GM21723 (cell line): Measurements from ENCODE around the gene SUN2.

Source experiments
- ATAC-seq: cut with Tn5 transposase; IDR thresholded peaks from one replicate; pipeline ENCODE4 v1.9.1; 2021; ENCODE audit warnings: mild to moderate bottlenecking, moderate library complexity; ENCODE audit not compliant: unreplicated experiment

SUN2 gene

DNA sequence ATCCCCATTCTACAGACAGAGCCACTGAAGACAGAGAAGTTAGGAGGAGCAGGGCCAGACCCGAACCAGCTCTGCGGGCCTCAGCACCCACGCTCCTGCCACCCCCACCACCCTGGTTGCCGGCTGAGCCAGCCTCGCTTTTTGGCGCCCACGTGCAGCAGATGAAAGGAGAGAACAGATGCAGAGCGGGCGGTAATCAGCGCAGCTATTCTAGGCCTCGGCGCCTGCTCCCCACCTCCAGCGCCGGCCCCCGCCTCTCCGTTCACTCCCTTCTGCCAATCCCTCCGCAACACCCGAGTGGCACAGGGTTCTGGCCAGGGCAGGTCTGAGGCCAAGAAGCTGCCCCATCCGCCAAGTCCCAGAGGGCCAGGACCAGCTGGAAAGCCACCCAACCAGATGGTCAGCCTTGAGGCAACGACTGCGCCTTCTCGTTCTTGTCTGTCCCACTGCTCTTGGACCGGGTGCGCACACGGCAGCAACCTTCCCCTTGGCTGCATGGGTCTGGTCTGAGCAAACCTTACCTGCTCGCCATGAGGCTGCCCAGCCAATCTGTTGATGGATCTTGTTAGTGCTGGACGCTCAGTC lies 21.4 kb upstream of the SUN2 start:
- no peak for ATAC-seq

- no peak for ATAC-seq
Observed at GRCh38 chr22:38776086-38776485, 20.3 kb upstream of the SUN2 start.

GRCh38 chr22:38775656-38776055 lies 19.9 kb upstream of the SUN2 start:
- no peak for ATAC-seq

- ATAC-seq = no peak
Observed at GRCh38 chr22:38774496-38775166, 18.8 kb upstream of the SUN2 start.

DNA sequence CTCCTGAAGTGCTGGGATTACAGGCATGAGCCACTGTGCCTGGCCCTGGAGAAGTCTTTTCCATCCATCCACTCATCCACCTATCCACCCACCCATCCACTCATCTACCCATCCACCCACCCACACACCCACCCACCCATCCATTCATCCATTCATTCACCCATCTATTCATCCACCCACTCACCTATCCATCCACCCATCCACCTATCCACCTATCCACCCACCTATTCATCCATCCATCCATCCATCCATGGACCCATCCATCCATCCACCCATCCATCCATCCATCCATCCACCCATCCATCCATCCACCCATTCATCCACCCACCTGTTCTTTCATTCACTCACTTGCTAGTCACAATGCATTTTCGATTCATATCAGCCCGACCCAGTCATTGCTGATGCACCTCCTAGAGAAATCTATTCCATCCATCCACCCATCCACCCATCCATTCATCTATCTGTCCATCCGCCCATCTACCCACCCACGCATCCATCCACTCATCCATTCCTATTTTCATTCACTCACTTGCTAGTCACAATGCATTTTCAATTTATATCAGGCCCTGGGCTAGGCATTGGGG lies 17.7 kb upstream of the SUN2 start:
- ATAC-seq = no peak

GRCh38 chr22:38772623-38772873 lies 16.8 kb upstream of the SUN2 start:
- no peak for ATAC-seq

DNA sequence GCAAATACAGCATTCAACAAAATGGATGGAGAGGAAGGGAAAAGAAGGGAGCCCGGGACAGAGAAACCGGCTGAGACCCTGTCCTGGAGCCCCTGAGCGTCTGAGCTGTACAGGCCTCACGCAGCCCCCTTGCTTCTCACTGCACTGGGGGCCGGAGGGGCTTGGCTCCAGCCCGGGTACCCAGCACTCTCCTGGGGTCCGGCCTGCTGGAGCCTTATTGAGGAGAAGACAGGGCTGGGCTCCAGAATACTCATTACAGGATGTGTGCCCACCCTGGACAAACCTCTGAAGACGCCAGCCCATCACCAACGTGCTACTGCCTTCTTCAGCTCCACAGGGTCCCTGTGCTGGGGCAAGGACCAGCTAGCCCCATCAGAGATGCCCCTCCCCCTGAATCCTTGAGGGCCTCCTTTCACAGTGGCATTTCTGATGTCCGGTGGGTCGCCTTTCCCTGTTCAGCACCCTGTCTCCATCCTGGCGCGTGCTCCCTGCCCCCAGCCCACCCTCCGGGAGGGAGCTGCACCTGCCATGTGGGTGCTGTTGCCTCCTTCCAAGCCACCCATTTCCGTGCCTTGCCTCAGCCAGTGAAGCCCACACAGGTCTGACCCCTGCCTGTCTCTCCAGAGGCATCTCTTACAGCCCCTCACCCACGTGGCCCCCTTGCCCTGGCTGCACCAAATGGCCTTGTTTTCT lies 14.6 kb upstream of the SUN2 start:
- no peak for ATAC-seq

- no peak for ATAC-seq
Observed at GRCh38 chr22:38768036-38768435, 12.2 kb upstream of the SUN2 start.

- ATAC-seq = no peak
Observed at GRCh38 chr22:38767313-38767712, 11.5 kb upstream of the SUN2 start.

DNA sequence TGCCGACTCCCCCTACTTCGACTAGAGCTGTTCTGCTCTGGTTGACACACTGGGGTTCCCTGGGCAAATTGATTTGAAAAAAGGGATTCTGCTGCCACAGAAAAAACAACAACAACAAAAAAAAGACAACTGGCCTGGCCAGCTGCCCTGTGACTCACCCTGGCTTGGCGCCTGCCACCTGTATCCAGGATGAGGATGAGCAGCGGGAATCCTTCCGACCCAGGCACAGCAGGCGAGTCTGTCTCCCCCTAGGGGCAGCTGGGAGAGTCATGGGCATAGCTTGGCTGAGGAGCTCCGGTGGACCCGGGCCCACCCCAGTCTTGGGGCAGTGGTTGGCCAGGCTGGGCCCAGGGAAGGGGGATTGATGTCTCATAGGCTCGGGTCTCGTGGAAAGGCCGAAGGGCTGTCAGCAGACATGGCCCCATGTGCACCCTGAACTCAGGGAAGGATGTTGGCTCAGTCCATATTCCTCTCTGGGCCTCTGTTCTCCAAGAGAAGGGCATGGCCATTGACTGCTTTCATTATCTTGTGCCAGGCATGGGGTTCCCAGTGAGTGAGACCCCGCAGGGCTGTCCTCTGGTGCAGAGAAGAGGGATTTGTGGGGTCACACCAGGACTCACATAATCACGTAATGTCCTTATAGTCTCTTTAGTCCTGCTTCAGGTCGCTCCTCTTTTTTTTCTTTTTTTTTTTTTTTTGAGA lies 10.4 kb upstream of the SUN2 start:
- ATAC-seq = no peak

GRCh38 chr22:38762551-38762983 lies 6.8 kb upstream of the SUN2 start:
- ATAC-seq = no peak

DNA sequence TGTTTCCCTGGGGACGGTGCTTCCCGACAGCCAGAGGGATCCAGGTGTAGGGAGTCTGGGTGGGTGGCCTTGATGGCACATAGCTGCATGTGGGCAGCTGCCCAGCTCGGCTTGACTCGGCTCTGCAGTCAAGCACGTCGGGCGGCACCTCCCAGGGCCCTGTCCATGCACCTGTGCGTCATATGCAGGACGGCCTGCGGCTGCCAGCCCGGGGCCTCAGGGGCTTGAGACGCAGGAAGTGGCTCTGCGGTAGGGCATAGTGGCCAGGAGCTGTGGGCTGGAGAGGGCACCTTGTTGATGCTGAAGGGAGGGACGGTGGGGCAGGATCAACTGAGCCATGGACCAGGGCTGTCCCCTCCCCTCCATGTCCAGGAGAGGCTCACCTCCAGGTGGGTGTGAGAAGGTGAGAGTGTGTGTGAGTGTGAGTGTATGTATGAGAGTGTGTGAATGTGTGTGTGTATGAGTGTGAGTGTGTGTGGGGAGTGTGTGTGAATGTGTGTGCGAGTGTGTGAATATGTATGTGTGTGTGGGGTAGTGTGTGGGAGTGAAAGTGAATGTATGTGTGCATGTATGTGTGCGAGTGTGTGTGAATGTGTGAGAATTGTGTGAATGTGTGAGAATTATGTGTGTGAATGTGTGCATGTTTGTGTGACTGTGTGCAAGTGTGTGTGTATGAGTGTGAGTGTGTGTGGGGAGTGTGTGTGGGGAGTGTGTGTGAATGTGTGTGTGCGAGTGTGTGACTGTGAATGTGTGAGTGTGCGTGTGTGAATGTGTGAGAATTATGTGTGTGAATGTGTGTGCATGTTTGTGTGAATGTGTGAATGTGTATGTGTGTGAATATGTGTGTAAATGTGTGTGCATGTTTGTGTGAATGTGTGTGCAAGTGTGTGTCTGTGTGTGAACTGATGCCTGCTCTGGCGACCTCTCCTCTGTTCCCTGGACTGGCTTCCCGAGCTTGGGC lies 5.7 kb upstream of the SUN2 start:
- ATAC-seq = no peak

GRCh38 chr22:38760477-38761201 lies 4.8 kb upstream of the SUN2 start:
- no peak for ATAC-seq

DNA sequence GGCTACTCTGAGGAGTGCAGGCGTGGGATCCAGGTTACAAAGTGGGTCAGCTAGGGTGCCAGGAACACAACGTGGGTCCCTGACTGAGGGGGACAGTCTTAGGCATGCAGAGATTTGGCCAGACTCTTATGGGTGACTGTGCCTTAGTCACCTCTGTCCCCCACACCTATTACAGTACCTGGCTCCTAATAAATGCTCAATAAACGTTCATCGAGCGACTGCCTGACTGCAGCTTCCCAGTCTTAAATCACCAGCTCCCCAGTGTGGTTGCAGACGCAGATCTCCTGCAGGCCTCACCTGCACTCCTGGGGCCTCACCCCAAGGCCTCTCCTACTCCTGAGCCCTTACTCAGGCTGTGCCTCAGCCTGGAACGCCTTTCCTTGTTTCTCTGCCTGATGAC lies 3.2 kb upstream of the SUN2 start:
- ATAC-seq = no peak

GRCh38 chr22:38758276-38758945 lies 2.6 kb upstream of the SUN2 start:
- no peak for ATAC-seq

DNA sequence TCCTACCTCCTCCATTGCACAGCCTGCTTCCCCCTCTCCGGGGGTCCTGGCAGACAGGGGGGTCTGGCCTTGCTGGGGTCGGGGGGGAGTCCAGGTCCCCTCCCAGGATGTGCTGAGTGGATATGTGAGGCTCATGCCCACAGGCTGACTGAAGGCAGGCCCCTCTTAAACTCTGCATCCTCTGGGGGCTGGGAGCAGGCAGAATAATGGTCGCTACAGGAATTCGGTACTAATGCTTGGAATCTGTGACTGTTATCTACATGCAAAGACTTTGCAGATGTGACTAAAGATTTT lies 1.6 kb upstream of the SUN2 start:
- ATAC-seq = no peak

DNA sequence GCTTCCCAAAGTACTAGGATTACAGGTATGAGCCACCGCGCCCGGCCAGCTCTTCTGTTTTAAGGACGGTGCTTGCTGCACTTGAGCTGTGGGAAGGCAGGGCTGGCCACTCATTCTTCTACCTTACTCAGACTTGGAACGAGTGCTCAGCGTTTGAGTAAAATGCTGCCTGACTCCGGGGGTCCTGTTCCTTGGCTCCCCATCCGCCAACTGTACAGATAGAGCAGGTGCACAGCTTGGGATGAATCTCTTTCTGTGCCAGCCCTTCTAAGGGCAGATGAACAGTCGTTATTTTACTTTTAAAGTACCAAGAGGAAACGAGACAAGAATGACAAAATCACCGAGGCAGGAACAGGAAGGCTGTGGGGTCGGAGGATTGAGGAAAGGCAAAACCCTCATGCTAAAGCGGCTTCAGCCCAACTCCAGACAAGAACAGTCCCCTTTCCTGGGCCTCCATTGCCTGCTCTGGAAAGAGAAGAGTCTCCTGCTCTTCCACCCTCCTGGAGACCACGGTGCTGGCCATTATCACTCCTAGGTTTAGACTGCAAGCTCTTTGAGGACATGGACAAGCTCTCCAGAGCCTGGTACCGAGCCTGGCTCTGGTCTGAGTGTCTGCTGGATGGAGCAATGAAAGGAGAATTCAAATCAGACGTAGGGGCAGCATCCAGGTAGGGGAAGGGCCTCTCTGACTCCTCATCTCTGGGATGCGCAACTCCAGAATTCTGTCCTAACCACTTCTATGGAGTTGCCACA lies 1.1 kb upstream of the SUN2 start:
- ATAC-seq = no peak

DNA sequence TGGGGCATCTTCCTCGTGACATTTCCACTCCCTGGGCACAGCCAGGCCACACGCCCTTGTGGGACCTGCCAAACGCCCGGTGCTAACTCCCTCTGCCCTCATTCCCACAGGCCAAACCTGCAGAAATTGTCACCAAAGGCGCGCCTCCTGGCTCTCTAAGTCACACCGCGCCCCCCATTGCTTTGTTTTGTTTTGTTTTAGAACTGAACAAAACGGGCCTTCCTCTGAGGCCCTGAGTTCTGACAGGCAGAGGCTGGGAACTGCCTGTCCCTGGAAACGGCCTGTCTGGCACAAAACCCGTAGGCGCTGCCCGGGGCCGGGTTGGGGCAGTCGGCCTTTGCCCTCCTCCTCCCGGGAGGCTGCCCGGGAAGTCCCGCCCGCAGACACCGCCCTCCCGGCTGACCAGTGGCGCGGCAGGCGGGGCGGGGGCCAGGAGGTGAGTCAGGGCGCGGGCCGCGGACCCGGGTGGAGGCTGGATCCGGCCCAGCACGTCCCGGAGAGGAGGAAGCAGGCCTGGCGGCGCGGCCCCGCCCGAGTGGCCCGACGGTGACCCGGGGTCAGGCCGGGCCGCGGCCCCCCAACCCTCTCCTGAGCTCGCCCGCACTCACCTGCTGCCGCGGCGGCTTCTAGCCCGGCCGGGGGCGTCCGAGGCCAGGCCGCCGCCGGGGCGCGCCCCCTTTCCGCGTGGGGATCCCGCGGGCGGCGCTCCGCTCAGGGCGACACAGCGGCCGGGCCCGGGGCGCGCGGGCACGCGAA lies 465 bp downstream of the SUN2 start:
- peak; percentile 29 for ATAC-seq
